Body of pancreas (tissue), 4 donors: Measurements from ENCODE around the gene ATP13A3.

ENCODE experiments used
- POLR2A ChIP-seq, 3 donors: fragments of 450-650 bp; IDR thresholded peaks; one replicate each; pipeline ENCODE4 v1.6.1; 2016; ENCODE audit warnings: antibody characterized with exemption in 3 of 3, mild to moderate bottlenecking in 2 of 3
- TF ChIP-seq, protein P1 (sequence below), 7 experiments: fragments of 450-650 bp in 4 of 7; fragments of 200-600 bp in 3 of 7; sonication (generic) in 3 of 7; IDR thresholded peaks; one replicate each; pipeline ENCODE4 v1.5.1; 2016 to 2019; ENCODE audit warnings: antibody characterized with exemption in 7 of 7

DNA sequence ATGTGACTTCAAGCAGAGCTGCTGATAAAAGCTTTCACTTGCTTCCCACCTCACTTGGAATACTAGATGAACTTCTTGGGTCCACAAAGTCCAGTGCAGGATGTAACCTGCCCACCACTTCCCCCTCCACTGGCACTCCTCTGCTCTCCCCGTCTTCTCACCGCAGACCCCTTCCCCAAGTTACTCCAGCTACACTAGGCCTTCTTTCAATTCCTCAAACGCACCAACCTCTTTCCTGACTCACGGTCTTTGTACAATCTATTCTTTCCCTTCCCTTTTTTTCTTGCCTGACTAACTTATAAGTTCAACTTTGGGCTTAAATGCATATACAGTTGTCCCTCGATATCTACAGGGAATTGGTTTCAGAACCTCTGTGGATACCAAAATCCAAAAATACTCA, 5.2 kb upstream of the ATP13A3 start:
- TF ChIP-seq, protein P1, sequence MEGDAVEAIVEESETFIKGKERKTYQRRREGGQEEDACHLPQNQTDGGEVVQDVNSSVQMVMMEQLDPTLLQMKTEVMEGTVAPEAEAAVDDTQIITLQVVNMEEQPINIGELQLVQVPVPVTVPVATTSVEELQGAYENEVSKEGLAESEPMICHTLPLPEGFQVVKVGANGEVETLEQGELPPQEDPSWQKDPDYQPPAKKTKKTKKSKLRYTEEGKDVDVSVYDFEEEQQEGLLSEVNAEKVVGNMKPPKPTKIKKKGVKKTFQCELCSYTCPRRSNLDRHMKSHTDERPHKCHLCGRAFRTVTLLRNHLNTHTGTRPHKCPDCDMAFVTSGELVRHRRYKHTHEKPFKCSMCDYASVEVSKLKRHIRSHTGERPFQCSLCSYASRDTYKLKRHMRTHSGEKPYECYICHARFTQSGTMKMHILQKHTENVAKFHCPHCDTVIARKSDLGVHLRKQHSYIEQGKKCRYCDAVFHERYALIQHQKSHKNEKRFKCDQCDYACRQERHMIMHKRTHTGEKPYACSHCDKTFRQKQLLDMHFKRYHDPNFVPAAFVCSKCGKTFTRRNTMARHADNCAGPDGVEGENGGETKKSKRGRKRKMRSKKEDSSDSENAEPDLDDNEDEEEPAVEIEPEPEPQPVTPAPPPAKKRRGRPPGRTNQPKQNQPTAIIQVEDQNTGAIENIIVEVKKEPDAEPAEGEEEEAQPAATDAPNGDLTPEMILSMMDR (IDR thresholded peaks at IDR 0.05): no peak
- no peak for TF ChIP-seq POLR2A (IDR thresholded peaks at IDR 0.05)
